Measurements from ENCODE around the gene GORAB. TPM values are rescaled to one million over a fixed set of nuclear protein-coding genes. Genes with fewer than 3 reads are reported as not detected.

The GORAB gene
- polyA plus RNA-seq, 1 donor (not counting 4 experiments of a cell fraction or from before 2014, with no cell fraction given), result 12.0 TPM

- H3K4me1 ChIP-seq (ENCODE audit: control insufficient read depth, extremely low read depth, insufficient read depth, low read length), result peaks cover 7% of the 10 kb centered on the region
- peaks cover 24% of the 10 kb centered on the region for H3K79me2 ChIP-seq (ENCODE audit: control insufficient read depth, insufficient read depth, low read length)
- H3K9me1 ChIP-seq (ENCODE audit: control insufficient read depth, extremely low read depth, insufficient read depth, low read length), result no peaks in the 10 kb centered on the region
- H3K27me3 ChIP-seq (ENCODE audit: control insufficient read depth, extremely low read depth, insufficient read depth, low read length), result no peaks in the 10 kb centered on the region
- H3K9me3 ChIP-seq (ENCODE audit: control insufficient read depth, low read depth, low read length), result no peaks in the 10 kb centered on the region
- no peak overlapping the region for H3K4me3 ChIP-seq (ENCODE audit: control insufficient read depth in 2 of 3, extremely low read depth in 1 of 3, insufficient read depth in 2 of 3, low read depth in 1 of 3, low read length in 3 of 3)
- peaks cover 4 to 5% of the 10 kb centered on the region in 2 experiments for H3K36me3 ChIP-seq (ENCODE audit: control insufficient read depth in 2 of 2, extremely low read depth in 1 of 2, insufficient read depth in 2 of 2, low read length in 2 of 2)
- H2AFZ ChIP-seq (ENCODE audit: control insufficient read depth, low read length), result no peak overlapping the region
- no peak for TF ChIP-seq CTCF (optimal IDR thresholded peaks at IDR 0.05 in 1 of 3, IDR thresholded peaks at IDR 0.05 in 1 of 3, conservative IDR thresholded peaks at IDR 0.05 in 1 of 3; ENCODE audit: extremely low read depth in 1 of 3, insufficient read depth in 2 of 3, low read length in 3 of 3)
- no peak for TF ChIP-seq EZH2 (IDR thresholded peaks at IDR 0.05; ENCODE audit: low read length)
- no peak overlapping the region for H3K27ac ChIP-seq (ENCODE audit: control insufficient read depth, insufficient read depth, low read length)
- FAIRE-seq (no peak), DNase-seq (ENCODE audit: low read depth, low spot score) (no peak)
- H4K20me1 ChIP-seq (ENCODE audit: control insufficient read depth, extremely low read depth, insufficient read depth, low read length), result no peaks in the 10 kb centered on the region
- H3K4me2 ChIP-seq (ENCODE audit: control insufficient read depth, extremely low read depth, insufficient read depth, low read depth, low read length), result no peak overlapping the region
- no peak overlapping the region for H3K9ac ChIP-seq (ENCODE audit: control insufficient read depth, extremely low read depth, insufficient read depth, low read length)
- dilution Hi-C loops (cut with MboI; ENCODE audit: extremely low pct_ligation_motif_present, low sequenced_read_pairs), result no loop called here
These were observed 6.0 kb downstream of the GORAB start for GRCh38 chr1:170537798-170538503.

GRCh38 chr1:170538687-170539086 is 6.7 kb downstream of the GORAB start:
- H3K79me2 ChIP-seq (ENCODE audit: control insufficient read depth, insufficient read depth, low read length), result peaks cover 16% of the 10 kb centered on the region
- TF ChIP-seq CTCF (optimal IDR thresholded peaks at IDR 0.05 in 1 of 3, IDR thresholded peaks at IDR 0.05 in 1 of 3, conservative IDR thresholded peaks at IDR 0.05 in 1 of 3; ENCODE audit: extremely low read depth in 1 of 3, insufficient read depth in 2 of 3, low read length in 3 of 3) (no peak), EZH2 (IDR thresholded peaks at IDR 0.05; ENCODE audit: low read length) (no peak)
- H3K4me2 ChIP-seq (ENCODE audit: control insufficient read depth, extremely low read depth, insufficient read depth, low read depth, low read length), result no peak overlapping the region
- DNase-seq (ENCODE audit: low read depth, low spot score) (no peak), FAIRE-seq (no peak)
- no peak overlapping the region for H3K4me3 ChIP-seq (ENCODE audit: control insufficient read depth in 2 of 3, extremely low read depth in 1 of 3, insufficient read depth in 2 of 3, low read depth in 1 of 3, low read length in 3 of 3)
- H3K4me1 ChIP-seq (ENCODE audit: control insufficient read depth, extremely low read depth, insufficient read depth, low read length), result no peaks in the 10 kb centered on the region
- H3K36me3 ChIP-seq (ENCODE audit: control insufficient read depth in 2 of 2, extremely low read depth in 1 of 2, insufficient read depth in 2 of 2, low read length in 2 of 2), result peaks cover 4 to 7% of the 10 kb centered on the region in 2 experiments
- no peaks in the 10 kb centered on the region for H4K20me1 ChIP-seq (ENCODE audit: control insufficient read depth, extremely low read depth, insufficient read depth, low read length)
- no peak overlapping the region for H3K9ac ChIP-seq (ENCODE audit: control insufficient read depth, extremely low read depth, insufficient read depth, low read length)
- no peaks in the 10 kb centered on the region for H3K9me1 ChIP-seq (ENCODE audit: control insufficient read depth, extremely low read depth, insufficient read depth, low read length)
- H2AFZ ChIP-seq (ENCODE audit: control insufficient read depth, low read length), result no peak overlapping the region
- no peaks in the 10 kb centered on the region for H3K27me3 ChIP-seq (ENCODE audit: control insufficient read depth, extremely low read depth, insufficient read depth, low read length)
- H3K9me3 ChIP-seq (ENCODE audit: control insufficient read depth, low read depth, low read length), result no peaks in the 10 kb centered on the region
- dilution Hi-C loops (cut with MboI; ENCODE audit: extremely low pct_ligation_motif_present, low sequenced_read_pairs), result no loop called here
- H3K27ac ChIP-seq (ENCODE audit: control insufficient read depth, insufficient read depth, low read length), result no peak overlapping the region

All from keratinocyte (primary cell).